Endothelial cell of umbilical vein (primary cell): Measurements from ENCODE around the gene PRSS21. TPM values are rescaled to one million over a fixed set of nuclear protein-coding genes. Genes with fewer than 3 reads are reported as not detected.

Source experiments
- BruUV-seq: library from RNA; stranded (reverse); fragments of 400-500 nt; replicated peaks from 2 replicates; lab custom pipeline; 2021; lab: Mats Ljungman, UMichigan
- CTCF ChIA-PET: fragments of 300-600, 350-600 bp; sonication (Branson Sonifier 250); formaldehyde crosslinking; loops from one replicate; lab custom pipeline; 2021; ENCODE audit warnings: antibody characterized with exemption, inconsistent platforms; lab: Charles Lee
- POLR2A ChIA-PET: fragments of 300-600, 350-600 bp; sonication (Branson Sonifier 250); formaldehyde crosslinking; loops from one replicate; lab custom pipeline; 2021; ENCODE audit warnings: antibody characterized with exemption, inconsistent platforms; lab: Charles Lee
- DNase-seq: peaks from one replicate; pipeline ENCODE4 v3.0.0-alpha.2; 2011; ENCODE audit warnings: low read depth, low spot score
- FAIRE-seq: peaks from 2 replicates; lab custom pipeline; 2011; peaks lifted over from hg19 to GRCh38; lab: Jason Lieb, UNC
- H2AFZ ChIP-seq: 2 replicates; pipeline ENCODE4 v1.6.0; 2012; ENCODE audit warnings: low read depth, low read length, control low read depth, inconsistent platforms
- H3K27ac ChIP-seq: 2 replicates; pipeline ENCODE4 v1.5.1; 2011; ENCODE audit warnings: low read depth, mild to moderate bottlenecking, control low read depth, low read length, moderate library complexity; ENCODE audit not compliant: insufficient read depth
- H3K27me3 ChIP-seq, 2 experiments: 2 replicates each; pipeline versions ENCODE4 v1.6.0 to v1.6.1; 2011; ENCODE audit warnings: low read length in 2 of 2, mixed read lengths in 1 of 2; ENCODE audit not compliant: control insufficient read depth in 2 of 2, insufficient read depth in 2 of 2
- H3K36me3 ChIP-seq, 2 experiments: 2 replicates in 1 of 2; 3 replicates in 1 of 2; pipeline ENCODE4 v1.5.1; 2011; ENCODE audit warnings: low read length in 2 of 2, mild to moderate bottlenecking in 1 of 2, moderate library complexity in 1 of 2; ENCODE audit not compliant: control insufficient read depth in 2 of 2, insufficient read depth in 2 of 2; ENCODE audit errors: extremely low read depth in 1 of 2
- H3K4me1 ChIP-seq: 3 replicates; pipeline ENCODE4 v1.5.1; 2011; ENCODE audit warnings: mild to moderate bottlenecking, low read length; ENCODE audit not compliant: control insufficient read depth, insufficient read depth; ENCODE audit errors: extremely low read depth
- H3K4me2 ChIP-seq: 2 replicates; pipeline ENCODE4 v1.6.1; 2011; ENCODE audit warnings: low read length, control low read depth, mixed read lengths; ENCODE audit not compliant: insufficient read depth
- H3K4me3 ChIP-seq, 3 experiments: fragments of 200-600 bp in 1 of 3; sonication (generic), shearing (Covaris generic) in 1 of 3; replicated peaks in 1 of 3; 2 replicates each; pipeline ENCODE4 v1.5.1; 2011 to 2016; ENCODE audit warnings: control low read depth in 3 of 3, low read length in 3 of 3, mild to moderate bottlenecking in 2 of 3, inconsistent platforms in 1 of 3, low read depth in 1 of 3, moderate library complexity in 1 of 3; ENCODE audit not compliant: insufficient read depth in 1 of 3
- H3K79me2 ChIP-seq: 2 replicates; pipeline ENCODE4 v1.6.0; 2012; ENCODE audit warnings: low read length, inconsistent platforms; ENCODE audit not compliant: control insufficient read depth, insufficient read depth
- H3K9ac ChIP-seq: replicated peaks from 2 replicates; pipeline ENCODE3; 2011; ENCODE audit warnings: low read length, control low read depth; ENCODE audit not compliant: insufficient read depth; ENCODE audit errors: extremely low read depth
- H3K9me1 ChIP-seq: replicated peaks from 3 replicates; pipeline ENCODE4 v1.6.0; 2011; ENCODE audit warnings: mild to moderate bottlenecking, low read length; ENCODE audit not compliant: control insufficient read depth, insufficient read depth; ENCODE audit errors: extremely low read depth
- H3K9me3 ChIP-seq: replicated peaks from 2 replicates; pipeline ENCODE4 v1.5.1; 2012; ENCODE audit warnings: low read length, inconsistent platforms; ENCODE audit not compliant: control insufficient read depth, insufficient read depth
- H4K20me1 ChIP-seq: replicated peaks from 2 replicates; pipeline ENCODE3; 2011; ENCODE audit warnings: mild to moderate bottlenecking, low read length; ENCODE audit not compliant: control insufficient read depth, insufficient read depth; ENCODE audit errors: extremely low read depth
- CTCF ChIP-seq, 2 donors: IDR thresholded peaks; 1 replicate in 1 of 2; 2 replicates in 1 of 2; pipeline ENCODE4 v1.5.1; 2011; ENCODE audit warnings: low read length in 2 of 2, mild to moderate bottlenecking in 2 of 2, moderate library complexity in 2 of 2, control low read depth in 1 of 2, inconsistent platforms in 1 of 2, low read depth in 1 of 2; ENCODE audit not compliant: insufficient read depth in 1 of 2; ENCODE audit errors: extremely low read depth in 1 of 2
- EZH2 ChIP-seq: IDR thresholded peaks from 2 replicates; pipeline ENCODE4 v1.6.1; 2012; ENCODE audit warnings: borderline replicate concordance, low read depth, mild to moderate bottlenecking, moderate library complexity, low read length, inconsistent platforms; ENCODE audit not compliant: severe bottlenecking
- GATA2 ChIP-seq: IDR thresholded peaks from 2 replicates; pipeline ENCODE4 v1.7.0; 2011; ENCODE audit warnings: low read depth, mild to moderate bottlenecking, moderate library complexity, mixed read lengths, low read length; ENCODE audit not compliant: insufficient read length, insufficient read depth
- JUN ChIP-seq: IDR thresholded peaks from 2 replicates; pipeline ENCODE4 v1.6.1; 2011; ENCODE audit warnings: borderline replicate concordance, low read depth; ENCODE audit not compliant: insufficient read length, insufficient read depth
- MAX ChIP-seq: IDR thresholded peaks from 2 replicates; pipeline ENCODE4 v1.6.1; 2011; ENCODE audit not compliant: insufficient read depth, insufficient read length
- MYC ChIP-seq: IDR thresholded peaks from one replicate; pipeline ENCODE4 v1.6.1; 2011; ENCODE audit warnings: mild to moderate bottlenecking, low read depth, low read length
- POLR2A ChIP-seq: IDR thresholded peaks from 2 replicates; pipeline ENCODE4 v1.6.1; 2012; ENCODE audit warnings: low read depth, mild to moderate bottlenecking, control low read depth, low read length
- POLR2AphosphoS5 ChIP-seq: IDR thresholded peaks from 2 replicates; pipeline ENCODE4 v1.6.1; 2012; ENCODE audit warnings: low read depth, mild to moderate bottlenecking, control low read depth, low read length, moderate library complexity; ENCODE audit not compliant: insufficient read depth
- dilution Hi-C: fragments of 300-500 bp; cut with MboI; formaldehyde crosslinking; loops from one replicate; pipeline ENCODE4 v1.15.0; 2019; ENCODE audit warnings: low sequenced_read_pairs; ENCODE audit not compliant: extremely low pct_ligation_motif_present
- intact Hi-C: fragments of 100-400 bp; cut with micrococcal nuclease; formaldehyde crosslinking; loops from one replicate; pipeline ENCODE4 v1.10.0; 2022
- polyA plus RNA-seq, 4 experiments: library from polyadenylated mRNA; depleted of rRNA in 3 of 4; stranded (reverse) in 3 of 4; unstranded in 1 of 4; fragments of >200 nt; gene quantifications; 2 replicates each; pipeline versions ENCODE4 v1.2.1 to v1.2.3, GENCODE V29; 2011 to 2012; ENCODE audit warnings: missing spikeins in 1 of 4
- total RNA-seq: library from RNA; stranded (reverse); gene quantifications from 2 replicates; pipeline ENCODE4 v1.2.3, GENCODE V29; 2021

The PRSS21 gene
- total and polyA plus RNA-seq, 2 donors (not counting 3 experiments of a cell fraction or from before 2014, with no cell fraction given), result 0.28 TPM; not detected in 1

GRCh38 chr16:2828876-2829430, 11.9 kb downstream of the PRSS21 start:
- H3K4me1 ChIP-seq, result peaks cover 2% of the 10 kb centered on the region
- DNase-seq (no peak), FAIRE-seq (no peak)
- no peaks in the 10 kb centered on the region for H3K9me1 ChIP-seq
- no peaks in the 10 kb centered on the region for H3K79me2 ChIP-seq
- no peak overlapping the region for H3K27ac ChIP-seq
- no peaks in the 10 kb centered on the region for H3K36me3 ChIP-seq
- H3K9ac ChIP-seq, result no peak overlapping the region
- H2AFZ ChIP-seq, result no peak overlapping the region
- dilution Hi-C loops, result no loop called here
- H3K4me3 ChIP-seq, result no peak overlapping the region
- TF ChIP-seq MAX, result no peak
- TF ChIP-seq EZH2, result no peak
- no peak for TF ChIP-seq MYC
- no peak for TF ChIP-seq GATA2
- no peak for TF ChIP-seq CTCF (IDR thresholded peaks at IDR 0.05; ENCODE audit: extremely low read depth in 1 of 2, insufficient read depth in 1 of 2, low read depth in 1 of 2, low read length in 2 of 2)
- no peak for TF ChIP-seq POLR2A
- no peak for TF ChIP-seq POLR2AphosphoS5
- no peak for TF ChIP-seq JUN
- no peaks in the 10 kb centered on the region for H3K27me3 ChIP-seq
- no peak overlapping the region for H3K4me2 ChIP-seq
- intact Hi-C loops, result no loop called here
- BruUV-seq, result no TSS peak
- ChIA-PET CTCF (interaction anchor here (0.9 to 1.3 kb wide), 2 partner anchors 10 to 39 kb away, joined by 3 to 8 read pairs; no protein-coding TSS in a partner anchor), POLR2A (no interaction called here)
- H4K20me1 ChIP-seq, result no peaks in the 10 kb centered on the region
- H3K9me3 ChIP-seq, result no peaks in the 10 kb centered on the region
